ENCODE measurements around the gene TSPAN4.

Gene TSPAN4

GRCh38 chr11:804599-804964 lies 38.1 kb upstream of the TSPAN4 start:
- DNase-seq, result no peak

GRCh38 chr11:808427-809286 lies 34.0 kb upstream of the TSPAN4 start:
- peak; percentile 39 for DNase-seq

- DNase-seq, result peak; percentile 97
Measured at GRCh38 chr11:809287-810039, 33.2 kb upstream of the TSPAN4 start, which contains the start of gene RPLP2. TSS of gene RPLP2 (plus strand) at chr11:809967. CDS start at chr11:810235, 268 bp downstream.

GRCh38 chr11:810040-810567 lies 32.5 kb upstream of the TSPAN4 start:
- DNase-seq, result no peak

- no peak for DNase-seq
Measured at GRCh38 chr11:811446-812245, 31.0 kb upstream of the TSPAN4 start.

- DNase-seq, result no peak
Measured at GRCh38 chr11:812390-812789, 30.3 kb upstream of the TSPAN4 start.

GRCh38 chr11:813072-813455 lies 29.6 kb upstream of the TSPAN4 start:
- DNase-seq, result no peak

GRCh38 chr11:813456-814096 lies 29.1 kb upstream of the TSPAN4 start:
- peak; percentile 26 for DNase-seq

- DNase-seq, result no peak
Measured at GRCh38 chr11:815675-816432, 26.8 kb upstream of the TSPAN4 start.

GRCh38 chr11:816433-816779 lies 26.2 kb upstream of the TSPAN4 start:
- DNase-seq, result peak; percentile 55

GRCh38 chr11:818396-819128 lies 24.1 kb upstream of the TSPAN4 start, which contains the start of gene PNPLA2:
TSS of gene PNPLA2 (plus strand) at chr11:818914. CDS start at chr11:819719, 805 bp downstream.
- DNase-seq, result no peak

- peak; percentile 93 for DNase-seq
Measured at GRCh38 chr11:819129-819931, 23.3 kb upstream of the TSPAN4 start.

GRCh38 chr11:819943-820649 lies 22.6 kb upstream of the TSPAN4 start:
- peak; percentile 84 for DNase-seq

- DNase-seq, result no peak
Measured at GRCh38 chr11:820655-821511, 21.8 kb upstream of the TSPAN4 start.

GRCh38 chr11:821512-822371 lies 20.9 kb upstream of the TSPAN4 start:
- no peak for DNase-seq

GRCh38 chr11:823441-824291 lies 19.0 kb upstream of the TSPAN4 start:
- no peak for DNase-seq
